Esophagus muscularis mucosa (tissue), 4 donors: Measurements from ENCODE around the gene RND3.

Source experiments
- CTCF ChIP-seq, 3 experiments: fragments of 200-600 bp in 2 of 3; fragments of 450-650 bp in 1 of 3; sonication (generic) in 2 of 3; IDR thresholded peaks; one replicate each; pipeline ENCODE4 v1.5.1; 2017 to 2019; ENCODE audit warnings: antibody characterized with exemption in 3 of 3, mild to moderate bottlenecking in 2 of 3, moderate library complexity in 1 of 3
- EP300 ChIP-seq: sonication (generic); formaldehyde crosslinking; IDR thresholded peaks from one replicate; pipeline ENCODE4 v1.6.1; 2017; ENCODE audit warnings: antibody characterized with exemption
- POLR2A ChIP-seq: fragments of 450-650 bp; IDR thresholded peaks from one replicate; pipeline ENCODE4 v1.6.1; 2017; ENCODE audit warnings: antibody characterized with exemption, moderate library complexity, mild to moderate bottlenecking, low read depth
- POLR2AphosphoS5 ChIP-seq, 2 donors: sonication (generic); formaldehyde crosslinking; IDR thresholded peaks; one replicate each; pipeline ENCODE4 v1.6.1; 2017; ENCODE audit warnings: antibody characterized with exemption in 2 of 2

GRCh38 chr2:150476286-150476685 is 11.2 kb downstream of the RND3 start:
- no peak for TF ChIP-seq POLR2AphosphoS5 (IDR thresholded peaks at IDR 0.05)
- no peak for TF ChIP-seq CTCF (IDR thresholded peaks at IDR 0.05)
- TF ChIP-seq EP300, result no peak
- TF ChIP-seq POLR2A, result no peak
